Fibroblast of skin of abdomen (primary cell): ENCODE data around the gene FOXB2.
A peak's percentile ranks its signal among the peaks of the same experiment; 100 is the strongest.
"Not testable (repeated sequence)": the region's sequence is repeated elsewhere in the genome, so short reads cannot be mapped to it uniquely, and the experiment has no call there.

Experiments
- DNase-seq: peaks from one replicate; pipeline ENCODE4 v3.0.0-alpha.2; 2013

Gene FOXB2

DNA sequence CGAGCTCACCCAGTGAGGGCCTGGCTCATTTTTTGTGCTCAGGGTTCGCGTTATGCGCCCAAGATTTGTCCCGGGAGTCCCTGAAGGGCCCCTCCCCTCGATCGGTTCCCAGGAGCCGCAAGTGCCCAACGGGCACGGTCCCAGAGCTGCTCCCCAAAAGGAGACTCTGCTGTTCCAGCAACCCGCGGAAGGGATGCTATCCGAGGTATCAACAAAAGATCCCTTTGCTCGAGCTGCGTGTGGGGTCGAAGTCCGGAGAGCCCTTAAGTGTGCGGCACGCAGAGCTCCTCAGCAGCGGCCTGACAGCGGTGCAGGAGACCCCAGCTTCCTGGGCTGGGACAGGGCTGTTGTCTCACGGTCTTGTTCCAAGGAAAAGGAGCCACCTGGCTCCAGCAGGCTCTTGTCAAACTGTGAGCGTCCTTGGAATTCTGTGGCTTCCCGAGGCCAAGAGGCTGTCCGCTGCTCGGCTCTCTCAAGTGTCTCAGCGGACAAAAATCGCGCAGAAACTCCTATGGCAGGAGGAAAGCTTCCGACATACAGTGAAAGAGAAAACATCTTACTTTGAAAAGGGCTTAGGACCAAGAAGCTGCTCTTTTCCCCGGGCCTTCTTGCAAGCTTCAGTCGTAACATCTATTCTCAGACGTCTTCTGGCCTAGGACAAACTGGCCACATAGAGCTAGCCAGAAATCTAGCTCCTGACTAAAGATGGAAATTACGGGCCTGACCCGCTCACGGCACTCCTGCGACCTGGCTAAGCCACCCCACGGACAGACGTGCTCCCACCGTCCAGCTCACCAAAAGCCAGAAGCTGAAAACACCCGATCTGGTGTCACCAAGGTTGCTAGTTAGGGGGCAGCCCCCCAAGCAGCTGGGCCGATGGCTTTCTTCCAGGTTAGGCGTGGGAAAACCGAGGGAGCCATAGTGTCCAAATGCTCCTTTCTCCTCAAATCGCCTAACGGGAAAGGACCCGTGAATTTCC is 2.6 kb upstream of the FOXB2 start:
- DNase-seq: no peak

DNA sequence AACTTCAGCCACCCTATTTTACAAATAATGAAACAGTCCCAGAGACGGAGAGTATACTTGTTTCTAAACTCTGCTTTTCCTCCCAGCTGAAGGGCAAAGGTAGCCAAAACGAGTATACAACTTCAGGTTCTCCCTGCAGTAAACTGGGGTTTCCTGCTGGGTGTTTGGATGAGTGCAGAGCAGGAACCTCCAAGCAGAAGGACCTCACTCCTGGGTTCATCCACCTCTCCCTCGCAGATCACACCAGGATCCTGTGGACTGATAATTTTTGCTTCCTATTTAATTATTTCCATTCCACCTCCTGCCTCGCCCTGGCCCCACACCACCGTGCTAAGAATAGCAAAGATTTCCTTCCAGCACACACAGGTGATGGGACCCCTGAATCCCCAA is 2.0 kb upstream of the FOXB2 start:
- DNase-seq: no peak

- DNase-seq: no peak
These were observed 1.1 kb upstream of the FOXB2 start for GRCh38 chr9:77018058-77018968.

- no peak for DNase-seq
These were observed 553 bp upstream of the FOXB2 start for GRCh38 chr9:77018969-77019235.

DNA sequence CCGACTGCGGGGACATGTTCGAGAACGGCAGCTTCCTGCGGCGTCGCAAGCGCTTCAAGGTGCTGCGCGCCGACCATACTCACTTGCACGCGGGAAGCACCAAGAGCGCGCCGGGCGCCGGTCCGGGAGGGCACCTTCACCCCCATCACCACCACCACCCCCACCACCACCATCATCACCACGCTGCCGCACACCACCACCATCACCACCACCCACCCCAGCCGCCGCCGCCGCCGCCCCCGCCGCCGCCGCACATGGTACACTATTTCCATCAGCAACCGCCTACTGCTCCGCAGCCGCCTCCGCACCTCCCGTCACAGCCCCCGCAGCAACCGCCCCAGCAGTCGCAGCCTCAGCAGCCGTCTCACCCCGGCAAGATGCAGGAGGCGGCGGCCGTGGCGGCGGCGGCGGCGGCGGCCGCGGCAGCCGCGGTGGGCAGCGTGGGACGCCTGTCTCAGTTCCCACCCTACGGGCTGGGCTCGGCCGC is 514 bp downstream of the FOXB2 start:
- DNase-seq: no peak

DNA sequence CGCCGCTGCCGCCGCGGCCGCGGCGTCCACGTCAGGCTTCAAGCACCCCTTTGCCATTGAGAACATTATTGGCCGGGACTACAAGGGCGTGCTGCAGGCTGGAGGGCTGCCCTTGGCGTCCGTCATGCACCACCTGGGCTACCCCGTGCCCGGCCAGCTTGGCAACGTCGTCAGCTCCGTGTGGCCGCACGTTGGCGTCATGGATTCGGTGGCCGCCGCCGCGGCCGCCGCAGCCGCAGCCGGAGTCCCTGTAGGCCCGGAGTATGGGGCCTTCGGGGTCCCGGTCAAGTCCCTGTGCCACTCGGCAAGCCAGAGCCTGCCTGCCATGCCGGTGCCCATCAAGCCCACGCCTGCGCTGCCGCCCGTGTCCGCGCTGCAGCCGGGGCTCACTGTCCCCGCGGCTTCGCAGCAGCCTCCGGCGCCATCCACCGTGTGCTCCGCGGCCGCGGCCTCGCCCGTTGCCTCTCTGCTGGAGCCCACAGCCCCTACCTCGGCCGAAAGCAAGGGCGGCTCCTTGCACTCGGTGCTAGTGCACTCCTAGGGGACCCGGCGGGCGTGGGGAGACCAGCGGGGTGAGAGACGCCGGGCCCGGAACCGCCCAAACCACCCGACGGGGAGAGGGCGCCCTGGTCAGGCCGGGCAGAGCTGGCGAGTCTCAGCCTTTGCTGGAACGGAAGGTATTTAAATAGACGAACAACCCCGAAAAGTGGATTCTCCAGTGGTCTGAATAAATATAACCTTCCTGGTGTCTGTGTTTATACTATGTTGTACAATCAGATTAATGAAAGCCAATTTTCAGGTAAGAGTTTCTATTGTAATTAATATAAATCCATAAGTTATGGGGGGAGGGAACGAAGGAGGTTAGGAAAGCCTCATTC is 1.2 kb downstream of the FOXB2 start:
- DNase-seq: no peak

DNA sequence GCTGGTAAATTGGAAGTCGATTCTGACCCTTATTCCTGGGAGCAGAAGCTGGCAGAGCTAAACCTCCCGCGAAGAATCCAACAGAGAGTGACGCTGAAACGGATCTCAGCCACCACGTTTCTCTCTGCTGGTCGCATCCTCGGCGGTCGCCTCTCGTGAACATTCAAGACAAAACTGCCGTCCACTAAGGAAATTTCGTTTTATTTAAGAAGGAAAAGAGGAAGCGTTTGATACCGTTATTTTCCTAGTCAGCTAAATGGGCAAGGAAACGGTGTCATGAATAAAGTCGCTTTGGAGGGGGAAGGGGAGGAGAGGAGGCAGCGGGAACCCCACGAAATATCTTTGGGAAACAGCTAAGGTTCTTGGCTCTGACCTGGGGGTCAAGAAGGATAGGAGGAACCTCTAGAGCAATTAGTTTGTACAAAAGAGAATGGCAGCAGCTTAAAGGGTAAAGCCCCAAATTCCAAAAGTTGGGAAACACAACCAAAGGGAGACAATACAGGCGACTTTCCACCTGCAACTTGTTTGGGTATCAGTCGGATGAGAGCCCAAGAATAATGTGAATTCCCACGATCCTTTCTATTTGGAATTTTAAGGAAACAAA is 1.9 kb downstream of the FOXB2 start:
- DNase-seq: no peak

GRCh38 chr9:77021922-77022782 is 2.7 kb downstream of the FOXB2 start:
- DNase-seq: no peak

GRCh38 chr9:77022783-77023440 is 3.5 kb downstream of the FOXB2 start:
- no peak for DNase-seq

DNA sequence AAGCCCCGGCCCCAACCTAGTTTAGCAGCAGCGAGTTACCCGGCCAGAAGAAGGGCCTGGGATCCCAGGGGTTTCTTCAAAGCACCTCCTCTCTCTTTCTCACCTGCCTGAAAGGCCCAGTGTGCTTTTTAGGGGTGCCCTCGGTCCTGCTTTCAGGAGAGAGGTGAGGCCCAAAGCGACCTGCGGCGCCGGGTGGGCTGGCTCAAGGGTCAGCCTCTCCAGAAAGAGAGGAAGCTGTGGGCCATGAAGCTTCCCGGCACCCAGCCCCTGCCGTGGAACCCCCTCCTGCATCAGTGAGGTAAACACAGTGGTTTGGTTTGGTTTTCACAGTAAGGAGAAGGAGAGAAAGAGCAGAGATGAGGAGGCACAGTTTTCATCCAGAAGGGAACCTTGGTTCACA is 4.3 kb downstream of the FOXB2 start:
- no peak for DNase-seq

DNA sequence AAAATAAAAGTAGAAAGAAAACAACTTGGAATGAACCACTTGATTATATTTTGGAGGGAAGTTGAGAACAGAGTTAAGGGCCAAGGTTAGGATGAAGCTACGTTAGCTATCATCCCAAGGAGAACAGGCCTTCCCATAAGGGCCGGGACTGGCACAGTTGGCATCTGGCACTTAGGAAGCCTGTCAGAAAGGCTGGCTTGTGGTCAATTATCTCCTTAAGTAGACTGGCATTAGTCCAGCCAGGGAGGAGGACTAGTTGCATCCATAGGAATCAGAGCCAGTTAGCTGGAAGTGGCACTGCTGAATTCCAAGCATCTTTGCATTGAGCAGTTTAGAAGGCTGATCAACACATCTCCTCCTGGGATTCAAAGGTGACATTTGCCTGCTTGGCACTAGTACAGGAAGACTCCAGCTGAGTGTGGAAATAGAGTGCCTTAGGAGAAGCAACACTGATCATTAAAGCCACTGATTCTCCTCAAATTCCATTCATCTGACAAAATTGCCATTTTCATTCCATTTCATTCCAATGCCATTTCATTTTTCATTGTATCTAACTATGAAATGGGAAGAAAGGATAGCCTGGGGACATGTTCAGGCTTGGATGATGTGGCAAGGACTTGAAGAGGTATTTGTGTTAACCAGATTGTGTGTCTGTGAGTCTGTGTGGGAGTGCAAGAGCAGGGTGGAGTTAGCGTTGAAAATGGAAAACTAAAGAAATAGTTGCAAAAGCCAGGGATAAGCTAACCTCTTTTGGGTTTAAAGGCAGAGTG is 5.5 kb downstream of the FOXB2 start:
- DNase-seq: no peak

DNA sequence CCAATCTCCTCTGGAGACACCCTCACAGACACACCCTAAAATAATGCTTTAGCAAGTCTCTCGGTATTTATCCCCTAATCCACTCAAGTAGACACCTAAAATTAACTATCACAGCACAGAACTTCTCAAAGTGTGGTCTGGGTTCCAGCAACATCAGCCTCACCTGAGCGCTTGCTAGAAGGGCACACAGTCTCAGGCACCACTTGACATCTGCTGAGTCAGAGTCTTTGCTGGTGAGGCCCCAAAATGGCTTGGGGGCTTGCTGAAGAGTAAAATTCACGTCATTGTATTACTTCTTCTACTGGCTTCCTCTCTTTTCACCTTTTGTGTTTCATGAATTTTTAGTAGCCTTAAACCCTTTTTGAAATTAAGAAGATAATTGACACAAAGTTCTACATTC is 9.0 kb downstream of the FOXB2 start:
- DNase-seq: no peak

- no peak for DNase-seq
These were observed 10.6 kb downstream of the FOXB2 start for GRCh38 chr9:77030045-77030444.

- DNase-seq: no peak
These were observed 19.0 kb downstream of the FOXB2 start for GRCh38 chr9:77038281-77039036.

DNA sequence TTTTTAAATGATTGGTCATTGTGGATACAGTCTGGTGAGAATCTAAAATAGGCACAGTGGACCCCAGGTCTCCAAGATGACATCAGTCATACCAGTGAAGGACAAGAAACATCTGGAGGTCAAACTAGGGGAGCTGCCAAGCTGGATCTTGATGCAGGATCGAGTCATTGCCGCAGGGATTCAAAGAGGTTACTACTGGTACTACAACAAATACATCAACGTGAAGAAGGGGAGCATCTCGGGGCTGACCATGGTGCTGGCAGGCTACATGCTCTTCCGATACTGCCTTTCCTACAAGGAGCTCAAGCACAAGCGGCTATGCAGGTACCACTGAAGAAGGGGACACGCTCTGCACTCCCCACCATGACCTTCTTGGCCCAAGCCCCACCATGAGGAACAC is 20.9 kb downstream of the FOXB2 start:
- no peak for DNase-seq

GRCh38 chr9:77043743-77044142 is 24.3 kb downstream of the FOXB2 start:
- not testable (repeated sequence) for DNase-seq

- DNase-seq: not testable (repeated sequence)
These were observed 41.2 kb downstream of the FOXB2 start for GRCh38 chr9:77060681-77061080.

DNA sequence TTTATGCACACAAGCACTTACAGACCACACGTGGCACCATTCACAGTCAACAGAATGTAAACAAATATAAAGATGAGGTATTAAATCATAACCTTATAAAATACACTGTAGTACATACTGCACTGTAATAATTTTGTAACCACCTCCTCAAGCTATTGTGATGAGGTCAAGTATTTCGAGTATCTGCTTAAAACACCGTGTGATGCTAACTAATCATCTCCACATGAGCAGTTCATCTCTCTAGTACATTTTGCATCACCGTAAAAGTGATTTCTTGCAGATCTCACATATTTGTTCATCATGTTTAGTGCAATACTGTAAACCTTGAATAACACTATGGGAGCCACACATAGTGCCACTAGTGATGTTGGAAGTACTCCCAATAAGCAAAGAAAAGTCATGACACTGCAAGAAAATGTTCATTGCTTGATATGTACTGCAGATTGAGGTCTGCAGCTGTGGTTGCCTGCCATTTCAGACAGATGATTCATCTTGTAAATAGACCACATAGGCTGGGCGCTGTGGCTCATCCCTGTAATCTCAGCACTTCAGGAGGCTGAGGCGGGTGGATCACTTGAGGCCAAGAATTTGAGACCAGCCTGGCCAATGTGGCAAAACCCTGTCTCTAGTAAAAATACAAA is 44.3 kb downstream of the FOXB2 start:
- DNase-seq: peak; percentile 80
